KMS-11 (cell line): ENCODE results near the gene MEGF6.

Experiments used
- H2AFZ ChIP-seq: fragments of 200-600 bp; sonication (generic); 2 replicates; pipeline ENCODE4 v1.6.1; 2016; ENCODE audit warnings: antibody characterized with exemption, mixed run types, low read depth
- H3K27ac ChIP-seq: fragments of 200-600 bp; sonication (generic); 2 replicates; pipeline ENCODE4 v1.6.1; 2016; ENCODE audit warnings: mild to moderate bottlenecking, mixed run types
- H3K27me3 ChIP-seq: fragments of 200-600 bp; sonication (generic); 2 replicates; pipeline ENCODE4 v1.6.1; 2017; ENCODE audit warnings: mild to moderate bottlenecking, low read depth, mixed run types, moderate library complexity; ENCODE audit not compliant: insufficient read depth
- H3K36me3 ChIP-seq: fragments of 200-600 bp; sonication (generic); 2 replicates; pipeline ENCODE4 v1.6.1; 2017; ENCODE audit warnings: mild to moderate bottlenecking, mixed run types; ENCODE audit not compliant: insufficient read depth
- H3K4me1 ChIP-seq: fragments of 200-600 bp; sonication (generic); 2 replicates; pipeline ENCODE4 v1.6.1; 2016; ENCODE audit warnings: mild to moderate bottlenecking, low read depth, mixed run types; ENCODE audit not compliant: poor library complexity, severe bottlenecking
- H3K4me2 ChIP-seq: fragments of 200-600 bp; sonication (generic); 2 replicates; pipeline ENCODE4 v1.7.0; 2016; ENCODE audit warnings: mild to moderate bottlenecking, mixed run types
- H3K4me3 ChIP-seq: fragments of 200-600 bp; sonication (generic); IDR thresholded peaks from 2 replicates; pipeline ENCODE4 v1.6.1; 2017; ENCODE audit warnings: low read depth, low read length, mixed read lengths; ENCODE audit not compliant: insufficient read depth
- H3K79me2 ChIP-seq: fragments of 200-600 bp; sonication (generic); 2 replicates; pipeline ENCODE4 v1.6.1; 2016; ENCODE audit warnings: low read depth, mixed run types; ENCODE audit not compliant: insufficient read depth
- H3K9ac ChIP-seq: fragments of 200-600 bp; sonication (generic); 2 replicates; pipeline ENCODE4 v1.6.1; 2016; ENCODE audit warnings: mild to moderate bottlenecking, mixed run types
- H4K20me1 ChIP-seq: fragments of 200-600 bp; sonication (generic); 2 replicates; pipeline ENCODE4 v1.6.1; 2016; ENCODE audit warnings: mild to moderate bottlenecking, mixed run types; ENCODE audit not compliant: insufficient read depth
- TF ChIP-seq, protein P1 (sequence below): fragments of 200-600 bp; sonication (generic); conservative IDR thresholded peaks from 2 replicates; pipeline ENCODE4 v1.6.1; 2017; ENCODE audit warnings: low read depth, mild to moderate bottlenecking, antibody characterized with exemption, low read length, moderate library complexity, mixed read lengths

The MEGF6 gene

DNA sequence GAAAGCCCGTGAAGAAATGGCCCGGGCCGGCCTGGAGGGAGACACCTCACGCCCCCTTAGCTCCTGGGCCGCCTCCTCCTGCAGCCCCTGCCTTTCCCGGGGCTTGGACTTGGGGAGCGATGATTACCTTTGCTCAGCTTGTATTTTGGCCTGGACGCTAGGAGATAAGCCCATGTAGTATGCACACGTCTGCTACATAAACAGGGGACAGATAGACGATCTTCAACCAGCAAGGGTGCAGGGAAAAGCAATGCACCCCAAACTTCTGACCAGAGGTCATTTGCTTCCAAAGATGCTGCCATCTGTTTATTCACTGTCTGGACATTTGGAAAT is 41.9 kb upstream of the MEGF6 start:
- Histone ChIP-seq H3K4me2 (no peak overlapping the region), H3K9ac (no peak overlapping the region), H4K20me1 (no peaks in the 10 kb centered on the region), H3K79me2 (no peaks in the 10 kb centered on the region), H3K27ac (no peak overlapping the region), H3K4me1 (peaks cover 10% of the 10 kb centered on the region), H3K27me3 (peaks cover 65% of the 10 kb centered on the region), H2AFZ (no peak overlapping the region), H3K36me3 (no peaks in the 10 kb centered on the region), H3K4me3 (no peak overlapping the region)
- TF ChIP-seq, protein P1, sequence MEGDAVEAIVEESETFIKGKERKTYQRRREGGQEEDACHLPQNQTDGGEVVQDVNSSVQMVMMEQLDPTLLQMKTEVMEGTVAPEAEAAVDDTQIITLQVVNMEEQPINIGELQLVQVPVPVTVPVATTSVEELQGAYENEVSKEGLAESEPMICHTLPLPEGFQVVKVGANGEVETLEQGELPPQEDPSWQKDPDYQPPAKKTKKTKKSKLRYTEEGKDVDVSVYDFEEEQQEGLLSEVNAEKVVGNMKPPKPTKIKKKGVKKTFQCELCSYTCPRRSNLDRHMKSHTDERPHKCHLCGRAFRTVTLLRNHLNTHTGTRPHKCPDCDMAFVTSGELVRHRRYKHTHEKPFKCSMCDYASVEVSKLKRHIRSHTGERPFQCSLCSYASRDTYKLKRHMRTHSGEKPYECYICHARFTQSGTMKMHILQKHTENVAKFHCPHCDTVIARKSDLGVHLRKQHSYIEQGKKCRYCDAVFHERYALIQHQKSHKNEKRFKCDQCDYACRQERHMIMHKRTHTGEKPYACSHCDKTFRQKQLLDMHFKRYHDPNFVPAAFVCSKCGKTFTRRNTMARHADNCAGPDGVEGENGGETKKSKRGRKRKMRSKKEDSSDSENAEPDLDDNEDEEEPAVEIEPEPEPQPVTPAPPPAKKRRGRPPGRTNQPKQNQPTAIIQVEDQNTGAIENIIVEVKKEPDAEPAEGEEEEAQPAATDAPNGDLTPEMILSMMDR = no peak

DNA sequence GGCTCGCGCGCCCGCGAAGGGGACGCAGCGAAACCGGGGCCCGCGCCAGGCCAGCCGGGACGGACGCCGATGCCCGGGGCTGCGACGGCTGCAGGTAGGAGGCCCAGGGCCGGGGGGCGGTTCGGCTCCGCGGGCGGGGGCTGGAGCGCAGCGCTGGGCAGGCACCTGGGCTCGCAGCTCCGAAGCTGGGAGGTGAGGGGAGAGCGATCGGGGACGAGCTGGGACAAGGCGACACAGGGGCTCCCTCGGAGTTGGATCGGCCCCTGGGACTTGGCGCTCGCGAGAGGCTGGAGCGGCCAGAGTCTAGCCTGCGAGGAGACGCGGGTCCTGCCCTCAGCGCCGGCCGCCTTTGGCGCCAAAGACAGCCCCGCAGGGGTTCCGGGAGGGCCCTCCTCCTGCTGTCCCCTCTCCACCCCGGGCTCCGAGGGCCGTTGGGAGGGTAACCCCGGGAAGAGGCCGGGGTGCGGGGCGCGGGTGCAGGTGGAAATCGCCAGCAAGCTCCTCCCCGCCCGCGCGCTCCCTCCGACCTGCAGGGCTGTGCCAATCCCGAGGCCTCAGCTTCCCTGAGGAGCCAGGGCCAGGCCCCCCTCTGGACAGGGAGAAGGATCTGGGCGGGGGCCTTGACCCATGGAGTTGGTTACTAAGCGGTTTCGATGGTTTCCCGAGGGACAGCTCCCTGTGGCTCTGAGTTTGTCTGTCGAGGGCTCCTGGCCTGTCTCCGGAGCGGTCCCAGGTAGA is 41.4 kb upstream of the MEGF6 start:
- TF ChIP-seq, protein P1 = no peak
- peaks cover 10% of the 10 kb centered on the region for H3K4me1 ChIP-seq
- H4K20me1 ChIP-seq = no peaks in the 10 kb centered on the region
- no peak overlapping the region for H3K9ac ChIP-seq
- H3K4me2 ChIP-seq = no peak overlapping the region
- H3K36me3 ChIP-seq = no peaks in the 10 kb centered on the region
- H3K79me2 ChIP-seq = no peaks in the 10 kb centered on the region
- H3K27me3 ChIP-seq = peaks cover 60% of the 10 kb centered on the region
- H3K4me3 ChIP-seq = no peak overlapping the region
- no peak overlapping the region for H3K27ac ChIP-seq
- no peak overlapping the region for H2AFZ ChIP-seq

DNA sequence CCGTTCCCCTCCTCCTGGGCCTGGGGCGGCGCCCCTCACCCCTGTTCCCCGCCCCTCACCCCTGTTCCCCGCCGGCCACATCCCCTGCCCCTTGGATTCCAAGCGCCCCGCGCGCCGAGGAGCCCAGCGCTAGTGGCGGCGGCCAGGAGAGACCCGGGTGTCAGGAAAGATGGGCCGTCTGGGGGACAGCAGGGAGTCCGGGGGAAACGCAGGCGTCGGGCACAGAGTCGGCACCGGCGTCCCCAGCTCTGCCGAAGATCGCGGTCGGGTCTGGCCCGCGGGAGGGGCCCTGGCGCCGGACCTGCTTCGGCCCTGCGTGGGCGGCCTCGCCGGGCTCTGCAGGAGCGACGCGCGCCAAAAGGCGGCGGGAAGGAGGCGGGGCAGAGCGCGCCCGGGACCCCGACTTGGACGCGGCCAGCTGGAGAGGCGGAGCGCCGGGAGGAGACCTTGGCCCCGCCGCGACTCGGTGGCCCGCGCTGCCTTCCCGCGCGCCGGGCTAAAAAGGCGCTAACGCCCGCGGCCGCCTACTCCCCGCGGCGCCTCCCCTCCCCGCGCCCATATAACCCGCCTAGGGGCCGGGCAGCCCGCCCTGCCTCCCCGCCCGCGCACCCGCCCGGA is 40.7 kb upstream of the MEGF6 start, which contains the start of gene TP73:
Gene TP73 (plus strand): TSS at position 587 of the 618 bp plus-strand sequence. CDS start 29,850 bp downstream, outside the sequence.
- H3K79me2 ChIP-seq = no peaks in the 10 kb centered on the region
- no peak within 1 kb of the TSS for H3K4me3 ChIP-seq
- no peak within 1 kb of the TSS for H3K9ac ChIP-seq

DNA sequence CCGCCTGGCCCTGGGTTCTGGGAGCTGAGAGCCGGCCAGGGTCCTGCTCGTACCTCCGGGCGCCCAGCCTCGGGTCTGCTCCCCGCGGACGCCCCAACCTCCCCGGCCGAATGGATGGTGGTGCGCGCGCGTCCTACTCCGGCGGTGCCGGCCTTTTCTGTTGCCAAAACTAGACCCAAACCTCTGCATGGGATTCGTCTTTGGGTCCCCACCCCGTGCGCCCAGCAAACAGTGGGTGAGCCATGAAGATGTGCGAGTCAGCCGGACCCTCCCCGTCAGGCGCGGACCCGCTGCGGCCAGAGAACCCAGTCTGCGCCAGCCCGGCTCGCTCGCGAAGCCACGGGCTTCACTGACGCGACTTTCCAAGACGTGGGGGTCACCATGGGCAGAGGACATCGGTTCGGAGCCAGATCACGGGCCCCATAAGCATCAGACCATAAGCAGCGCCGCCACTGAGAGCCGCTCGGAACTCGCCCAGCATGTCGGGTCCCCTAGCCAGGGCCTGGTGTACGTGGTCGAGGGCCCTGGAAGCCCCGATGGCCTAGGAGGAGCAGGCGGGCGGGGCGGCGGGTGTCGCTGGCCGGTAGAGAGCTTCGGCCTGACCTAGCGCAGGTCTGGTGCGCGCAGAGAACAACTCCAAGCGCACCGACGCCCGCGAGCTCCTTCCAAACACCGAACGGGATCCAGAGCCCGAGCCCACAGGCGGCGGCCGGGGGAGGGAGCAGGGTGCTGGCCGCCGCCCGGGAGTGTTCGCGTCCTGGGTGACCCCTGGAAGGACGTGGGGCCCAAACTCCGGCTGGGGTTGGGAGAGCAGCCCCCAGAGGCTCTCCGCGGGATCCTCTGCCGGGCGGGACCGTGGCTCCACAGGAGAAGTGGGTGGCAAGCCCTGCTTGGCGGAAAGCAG is 40.0 kb upstream of the MEGF6 start:
- no peak overlapping the region for H3K4me3 ChIP-seq
- peaks cover 46% of the 10 kb centered on the region for H3K27me3 ChIP-seq
- H3K36me3 ChIP-seq = no peaks in the 10 kb centered on the region
- H3K27ac ChIP-seq = no peak overlapping the region
- no peaks in the 10 kb centered on the region for H3K79me2 ChIP-seq
- H3K9ac ChIP-seq = no peak overlapping the region
- TF ChIP-seq, protein P1 = no peak
- no peak overlapping the region for H2AFZ ChIP-seq
- no peak overlapping the region for H3K4me2 ChIP-seq
- H4K20me1 ChIP-seq = no peaks in the 10 kb centered on the region
- peaks cover 10% of the 10 kb centered on the region for H3K4me1 ChIP-seq

More for the DNA sequence above, 40.7 kb upstream of the MEGF6 start, which contains the start of gene TP73:
- Histone ChIP-seq H3K36me3 (no peaks in the 10 kb centered on the region), H3K27ac (no peak within 1 kb of the TSS), H3K4me2 (no peak within 1 kb of the TSS), H3K27me3 (peaks cover 53% of the 10 kb centered on the region), H4K20me1 (no peaks in the 10 kb centered on the region), H3K4me1 (peaks cover 10% of the 10 kb centered on the region), H2AFZ (no peak within 1 kb of the TSS)
- TF ChIP-seq, protein P1 = no peak
